HepG2 (cell line): ENCODE data around the gene TSACC. TPM values are rescaled to one million over a fixed set of nuclear protein-coding genes. Genes with fewer than 3 reads are reported as not detected.

Source experiments
- ARID2 ChIP-seq: sonication (generic); formaldehyde crosslinking; IDR thresholded peaks from 2 replicates; pipeline ENCODE4 v1.8.1; 2022; ENCODE audit warnings: mild to moderate bottlenecking, missing genetic modification reagents, borderline replicate concordance
- CHD2 ChIP-seq: IDR thresholded peaks from 2 replicates; pipeline ENCODE4 v1.6.1; 2011; ENCODE audit warnings: low read depth, low read length, improper control_type of control experiment
- CREB1 ChIP-seq, 2 experiments: fragments of 450-650 bp in 1 of 2; IDR thresholded peaks; 2 replicates each; pipeline ENCODE4 v1.6.1; 2016 to 2017; ENCODE audit warnings: control low read depth in 1 of 2, mild to moderate bottlenecking in 1 of 2, missing compliant biosample characterization in 1 of 2, missing genetic modification characterization in 1 of 2
- ELF4 ChIP-seq: sonication (generic); formaldehyde crosslinking; IDR thresholded peaks from 2 replicates; pipeline ENCODE4 v1.5.0; 2020; ENCODE audit warnings: missing genetic modification reagents, mild to moderate bottlenecking, moderate library complexity, borderline replicate concordance
- FOXP4 ChIP-seq: sonication (generic); formaldehyde crosslinking; IDR thresholded peaks from 2 replicates; pipeline ENCODE4 v1.4.0; 2020; ENCODE audit warnings: missing genetic modification reagents
- HINFP ChIP-seq: sonication (generic); formaldehyde crosslinking; IDR thresholded peaks from 2 replicates; pipeline ENCODE4 v1.4.0; 2020; ENCODE audit warnings: low read depth, mild to moderate bottlenecking, missing genetic modification reagents
- HNRNPH1 ChIP-seq: fragments of 200-400 bp; formaldehyde crosslinking; optimal IDR thresholded peaks from 2 replicates; pipeline ENCODE3; 2017; ENCODE audit warnings: mild to moderate bottlenecking, low read depth, low read length
- HNRNPL ChIP-seq: fragments of 200-400 bp; formaldehyde crosslinking; IDR thresholded peaks from 2 replicates; pipeline ENCODE4 v1.6.1; 2017; ENCODE audit warnings: mild to moderate bottlenecking, low read depth, low read length
- HOXA7 ChIP-seq: sonication (generic); formaldehyde crosslinking; IDR thresholded peaks from 2 replicates; pipeline ENCODE4 v1.8.1; 2022; ENCODE audit warnings: mild to moderate bottlenecking, missing genetic modification reagents, moderate library complexity
- KDM6A ChIP-seq: IDR thresholded peaks from 2 replicates; pipeline ENCODE4 v1.6.1; 2016; ENCODE audit warnings: low read depth
- KLF11 ChIP-seq: IDR thresholded peaks from 2 replicates; pipeline ENCODE4 v1.6.1; 2016; ENCODE audit warnings: missing compliant biosample characterization
- LCORL ChIP-seq, 2 experiments: fragments of 450-650 bp in 1 of 2; sonication (generic) in 1 of 2; formaldehyde crosslinking in 1 of 2; IDR thresholded peaks; 2 replicates each; pipeline versions ENCODE4 v1.5.0 to v1.6.1; 2017 to 2020; ENCODE audit warnings: antibody characterized with exemption in 1 of 2, missing genetic modification reagents in 1 of 2
- MZF1 ChIP-seq: sonication (generic); formaldehyde crosslinking; IDR thresholded peaks from 2 replicates; pipeline ENCODE4 v1.8.1; 2023; ENCODE audit warnings: mild to moderate bottlenecking, missing genetic modification reagents, borderline replicate concordance
- NAIF1 ChIP-seq: sonication (generic); formaldehyde crosslinking; IDR thresholded peaks from 2 replicates; pipeline ENCODE4 v1.5.0; 2020; ENCODE audit warnings: mild to moderate bottlenecking, missing genetic modification reagents, borderline replicate concordance
- NR0B2 ChIP-seq: sonication (generic); formaldehyde crosslinking; IDR thresholded peaks from 2 replicates; pipeline ENCODE4 v1.4.0; 2020; ENCODE audit warnings: mild to moderate bottlenecking, missing genetic modification reagents
- NR2F1 ChIP-seq, 2 experiments: fragments of 450-650 bp in 1 of 2; formaldehyde crosslinking in 1 of 2; IDR thresholded peaks; 2 replicates each; pipeline versions ENCODE4 v1.5.0 to v1.6.1; 2016 to 2020; ENCODE audit warnings: mild to moderate bottlenecking in 1 of 2, missing compliant biosample characterization in 1 of 2, missing genetic modification reagents in 1 of 2, moderate library complexity in 1 of 2
- RFXAP ChIP-seq: sonication (generic); formaldehyde crosslinking; IDR thresholded peaks from 2 replicates; pipeline ENCODE4 v1.4.0; 2020; ENCODE audit warnings: missing genetic modification reagents, borderline replicate concordance
- SNRNP70 ChIP-seq: fragments of 200-400 bp; formaldehyde crosslinking; IDR thresholded peaks from 2 replicates; pipeline ENCODE4 v1.6.1; 2017; ENCODE audit warnings: mild to moderate bottlenecking, low read depth, low read length, moderate library complexity
- XRCC5 ChIP-seq: fragments of 200-400 bp; formaldehyde crosslinking; optimal IDR thresholded peaks from 2 replicates; pipeline ENCODE3; 2017; ENCODE audit warnings: mild to moderate bottlenecking, low read length
- ZFP91 ChIP-seq: sonication (generic); formaldehyde crosslinking; IDR thresholded peaks from 2 replicates; pipeline ENCODE4 v1.9.0; 2022; ENCODE audit warnings: missing genetic modification reagents, mild to moderate bottlenecking, borderline replicate concordance
- ZNF557 ChIP-seq: sonication (generic); formaldehyde crosslinking; IDR thresholded peaks from 2 replicates; pipeline ENCODE4 v1.4.0; 2020; ENCODE audit warnings: missing genetic modification reagents
- ZSCAN21 ChIP-seq: sonication (generic); formaldehyde crosslinking; IDR thresholded peaks from 2 replicates; pipeline ENCODE4 v1.8.0; 2022; ENCODE audit warnings: mild to moderate bottlenecking, missing genetic modification reagents, moderate library complexity, borderline replicate concordance
- ZSCAN29 ChIP-seq: sonication (generic); formaldehyde crosslinking; conservative IDR thresholded peaks from 2 replicates; pipeline ENCODE4 v1.4.0; 2020; ENCODE audit warnings: mild to moderate bottlenecking, missing genetic modification reagents
- polyA plus RNA-seq, 8 experiments: library from polyadenylated mRNA; depleted of rRNA in 3 of 8; stranded (reverse) in 7 of 8; unstranded in 1 of 8; fragments of >200 nt; fragmentation: Illumina TruSeq in 4 of 8; extraction: Trizol in 4 of 8; gene quantifications; 2 replicates each; pipeline versions ENCODE4 v1.2.1 to v1.2.3, GENCODE V29; 2011 to 2016; ENCODE audit warnings: low read depth in 4 of 8, missing spikeins in 1 of 8, mixed read lengths in 1 of 8; ENCODE audit not compliant: insufficient read depth in 1 of 8
- total RNA-seq, 5 experiments: library from RNA; depleted of rRNA; stranded (reverse); fragments of >200 nt; fragmentation: Illumina TruSeq; extraction: Trizol; gene quantifications; 2 replicates each; pipeline ENCODE4 v1.2.3, GENCODE V29; 2016; ENCODE audit warnings: low read depth in 1 of 5

The TSACC gene
- total and polyA plus RNA-seq, 2 of the 13 experiments (the other 11 are each of a cell fraction or from before 2014, with no cell fraction given) = 1.5 to 2.6 TPM

GRCh38 chr1:156338180-156338976 is at the start of gene TSACC, which contains the start of gene CCT3 (continued):
- TF ChIP-seq HINFP (CRISPR knock-in tag) = no peak
- no peak for TF ChIP-seq NAIF1
- TF ChIP-seq SNRNP70 = no peak
- TF ChIP-seq HNRNPH1 = no peak
- peak; percentile 85 for TF ChIP-seq ZSCAN21 (CRISPR knock-in tag)
- peak; percentile 15; the same call in 1 of the 2 replicates for TF ChIP-seq RFXAP (CRISPR knock-in tag)
- no peak; the same call in 1 of the 2 replicates for TF ChIP-seq ELF4
- TF ChIP-seq ARID2 (CRISPR knock-in tag) = no peak
- no peak; the same call in 1 of the 2 replicates for TF ChIP-seq CHD2
- TF ChIP-seq HOXA7 = no peak
- peak; percentile 23; the same call in 1 of the 2 replicates for TF ChIP-seq FOXP4
- 0 out of 2 replicates have a peak, but pooled peaks have one; percentile 35 for TF ChIP-seq ZSCAN29 (CRISPR knock-in tag)
- 0 out of 4 replicates have a peak, but pooled peaks of 1 of the 2 experiments have one; percentile 10 for TF ChIP-seq NR2F1 (CRISPR knock-in tag; IDR thresholded peaks at IDR 0.05)
- TF ChIP-seq ZNF557 (CRISPR knock-in tag) = no peak
- TF ChIP-seq KLF11 (CRISPR knock-in tag) = no peak
- TF ChIP-seq KDM6A (CRISPR knock-in tag) = no peak
- no peak for TF ChIP-seq MZF1 (CRISPR knock-in tag)
- no peak for TF ChIP-seq HNRNPL
- peak; percentile 68; the same call in 1 of the 2 replicates for TF ChIP-seq ZFP91
- no peak; the same call in 1 of the 2 replicates for TF ChIP-seq NR0B2
- TF ChIP-seq CREB1 (IDR thresholded peaks at IDR 0.05) = peak; percentile 91
- TF ChIP-seq CREB1 (CRISPR knock-in tag; IDR thresholded peaks at IDR 0.05) = peak; percentile 95
- TF ChIP-seq XRCC5 = peak; percentile 36
- no peak for TF ChIP-seq LCORL (IDR thresholded peaks at IDR 0.05)
- 0 out of 2 replicates have a peak, but pooled peaks have one; percentile 0 for TF ChIP-seq LCORL (CRISPR knock-in tag; IDR thresholded peaks at IDR 0.05)
